K562 (cell line): ENCODE results near the gene EIF4E. TPM values are rescaled to one million over a fixed set of nuclear protein-coding genes. Genes with fewer than 3 reads are reported as not detected.
A peak's percentile ranks its signal among the peaks of the same experiment; 100 is the strongest.

Experiments used
- ARID4B ChIP-seq: sonication (generic); formaldehyde crosslinking; IDR thresholded peaks from 2 replicates; pipeline ENCODE4 v1.8.0; 2022; ENCODE audit warnings: mild to moderate bottlenecking, missing genetic modification reagents
- BACH1 ChIP-seq: fragments of 200-800 bp; sonication (Bioruptor generic); IDR thresholded peaks from 2 replicates; pipeline ENCODE4 v1.6.1; 2016; ENCODE audit warnings: missing genetic modification characterization, missing compliant biosample characterization
- CBFB ChIP-seq: sonication (generic); formaldehyde crosslinking; IDR thresholded peaks from 2 replicates; pipeline ENCODE4 v1.4.0; 2020; ENCODE audit warnings: mild to moderate bottlenecking, missing genetic modification reagents
- CREM ChIP-seq: IDR thresholded peaks from 2 replicates; pipeline ENCODE4 v1.6.1; 2014; ENCODE audit warnings: antibody characterized with exemption, low read depth
- DPF2 ChIP-seq: fragments of 450-650 bp; IDR thresholded peaks from 2 replicates; pipeline ENCODE4 v1.6.1; 2016
- E4F1 ChIP-seq: fragments of 250-450 bp; sonication (Bioruptor Pico); IDR thresholded peaks from 2 replicates; pipeline ENCODE4 v1.5.0; 2021; ENCODE audit warnings: mild to moderate bottlenecking, borderline replicate concordance
- ELF2 ChIP-seq: fragments of 250-450 bp; sonication (Bioruptor Pico); IDR thresholded peaks from 2 replicates; pipeline ENCODE4 v1.5.0; 2021; ENCODE audit warnings: mild to moderate bottlenecking
- ETV6 ChIP-seq, 3 experiments: fragments of 150-350 bp in 1 of 3; sonication (generic) in 1 of 3; formaldehyde crosslinking in 1 of 3; IDR thresholded peaks; 2 replicates each; pipeline versions ENCODE4 v1.6.1 to v1.8.0; 2014 to 2022; ENCODE audit warnings: borderline replicate concordance in 2 of 3, low read depth in 2 of 3, antibody characterized with exemption in 1 of 3, low read length in 1 of 3, mild to moderate bottlenecking in 1 of 3, missing genetic modification reagents in 1 of 3
- FOXJ3 ChIP-seq: sonication (generic); formaldehyde crosslinking; IDR thresholded peaks from 2 replicates; pipeline ENCODE4 v1.4.0; 2020; ENCODE audit warnings: mild to moderate bottlenecking, missing genetic modification reagents
- JUND ChIP-seq, 2 experiments: IDR thresholded peaks; 2 replicates in 1 of 2; 3 replicates in 1 of 2; pipeline ENCODE4 v1.6.1; 2011; ENCODE audit warnings: borderline replicate concordance in 2 of 2, low read depth in 2 of 2, low read length in 2 of 2, improper control_type of control experiment in 1 of 2, missing biosample characterization in 1 of 2, missing genetic modification characterization in 1 of 2, missing genetic modification reagents in 1 of 2
- MAFF ChIP-seq: IDR thresholded peaks from 2 replicates; pipeline ENCODE4 v1.6.1; 2012; ENCODE audit warnings: low read length, improper control_type of control experiment
- MAZ ChIP-seq, 2 experiments: fragments of 450-650 bp in 1 of 2; sonication (generic) in 1 of 2; formaldehyde crosslinking; IDR thresholded peaks in 1 of 2; conservative IDR thresholded peaks in 1 of 2; 2 replicates each; pipeline versions ENCODE4 v1.4.0 to v1.5.0; 2020; ENCODE audit warnings: mild to moderate bottlenecking in 1 of 2, missing genetic modification reagents in 1 of 2
- MTA1 ChIP-seq: fragments of 450-650 bp; IDR thresholded peaks from 2 replicates; pipeline ENCODE4 v1.6.1; 2017; ENCODE audit warnings: borderline replicate concordance
- MYNN ChIP-seq, 2 experiments: sonication (generic); formaldehyde crosslinking in 1 of 2; IDR thresholded peaks; 2 replicates each; pipeline versions ENCODE4 v1.5.0 to v1.6.1; 2016 to 2020; ENCODE audit warnings: antibody characterized with exemption in 1 of 2, missing genetic modification reagents in 1 of 2
- PRPF4 ChIP-seq: fragments of 200-400 bp; formaldehyde crosslinking; IDR thresholded peaks from one replicate; pipeline ENCODE4 v1.6.1; 2017; ENCODE audit warnings: low read length, low read depth, mild to moderate bottlenecking; ENCODE audit not compliant: insufficient read depth, poor library complexity, severe bottlenecking
- RFX5 ChIP-seq: IDR thresholded peaks from 2 replicates; pipeline ENCODE4 v1.6.1; 2011; ENCODE audit warnings: low read depth, mild to moderate bottlenecking, improper control_type of control experiment, low read length
- RNF2 ChIP-seq: sonication (generic); IDR thresholded peaks from 2 replicates; pipeline ENCODE4 v1.6.1; 2016
- SMAD1 ChIP-seq: fragments of 150-350 bp; IDR thresholded peaks from 2 replicates; pipeline ENCODE4 v1.6.1; 2014; ENCODE audit warnings: low read length, low read depth; ENCODE audit not compliant: partially characterized antibody
- SMARCA5 ChIP-seq: fragments of 450-650 bp; IDR thresholded peaks from 2 replicates; pipeline ENCODE4 v1.6.1; 2016
- SMARCE1 ChIP-seq: fragments of 450-650 bp; IDR thresholded peaks from 2 replicates; pipeline ENCODE4 v1.7.1; 2016; ENCODE audit warnings: mild to moderate bottlenecking
- SREBF1 ChIP-seq: fragments of 150-350 bp; IDR thresholded peaks from 2 replicates; pipeline ENCODE4 v1.6.1; 2014; ENCODE audit warnings: antibody characterized with exemption, low read depth, low read length, borderline replicate concordance
- ZC3H4 ChIP-seq: sonication (generic); formaldehyde crosslinking; IDR thresholded peaks from 2 replicates; pipeline ENCODE4 v1.9.0; 2021; ENCODE audit warnings: missing genetic modification reagents, borderline replicate concordance
- polyA plus RNA-seq, 8 experiments: library from polyadenylated mRNA; depleted of rRNA in 4 of 8; stranded (reverse) in 5 of 8; unstranded in 3 of 8; fragments of >200 nt; fragmentation: Nextera tagmentation in 2 of 8; fragmentation: Illumina TruSeq in 1 of 8; extraction: Ambion mirVana in 2 of 8; extraction: Trizol in 1 of 8; gene quantifications; 2 replicates each; pipeline versions ENCODE4 v1.2.1 to v1.2.3, GENCODE V29; 2011 to 2014; ENCODE audit warnings: inconsistent platforms in 1 of 8, missing spikeins in 1 of 8
- total RNA-seq, 7 experiments: library from RNA; depleted of rRNA in 6 of 7; stranded (reverse); fragments of >200 nt in 6 of 7; fragmentation: Illumina TruSeq in 2 of 7; extraction: Trizol in 2 of 7; gene quantifications; 2 replicates each; pipeline versions ENCODE4 v1.2.1 to v1.2.3, GENCODE V29; 2011 to 2021; ENCODE audit warnings: low replicate concordance in 1 of 7

EIF4E gene
- total and polyA plus RNA-seq, 9 of the 15 experiments (the other 6 are each of a cell fraction or from before 2014, with no cell fraction given) = 164 to 489 (median 179) TPM

- TF ChIP-seq RFX5 = peak; percentile 89
- TF ChIP-seq ZC3H4 = no peak
- TF ChIP-seq DPF2 = peak; percentile 25; the same call in 1 of the 2 replicates
- TF ChIP-seq FOXJ3 (CRISPR knock-in tag) = no peak
- TF ChIP-seq ETV6 (IDR thresholded peaks at IDR 0.05; ENCODE audit: borderline replicate concordance in 1 of 2, low read depth in 2 of 2, low read length in 1 of 2) = no peak
- TF ChIP-seq ETV6 (CRISPR knock-in tag; IDR thresholded peaks at IDR 0.05; ENCODE audit: borderline replicate concordance) = no peak
- TF ChIP-seq MAFF = no peak
- no peak for TF ChIP-seq CBFB (CRISPR knock-in tag)
- no peak for TF ChIP-seq MAZ (CRISPR knock-in tag; conservative IDR thresholded peaks at IDR 0.05 in 1 of 2, IDR thresholded peaks at IDR 0.05 in 1 of 2)
- TF ChIP-seq MYNN (IDR thresholded peaks at IDR 0.05) = no peak
- TF ChIP-seq MYNN (CRISPR knock-in tag; IDR thresholded peaks at IDR 0.05) = no peak
- TF ChIP-seq MTA1 = no peak
- no peak for TF ChIP-seq SMAD1
- 0 out of 2 replicates have a peak, but pooled peaks have one; percentile 27 for TF ChIP-seq JUND (IDR thresholded peaks at IDR 0.05; ENCODE audit: borderline replicate concordance, low read depth, low read length)
- no peak for TF ChIP-seq JUND (tag; IDR thresholded peaks at IDR 0.05; ENCODE audit: borderline replicate concordance, low read depth, low read length)
- TF ChIP-seq SMARCE1 = no peak
- TF ChIP-seq RNF2 = no peak
- TF ChIP-seq E4F1 (CRISPR knock-in tag) = no peak
- TF ChIP-seq ELF2 = no peak
- no peak for TF ChIP-seq SREBF1
- no peak for TF ChIP-seq SMARCA5
- no peak for TF ChIP-seq BACH1 (tag)
- TF ChIP-seq ARID4B (CRISPR knock-in tag) = no peak
- no peak for TF ChIP-seq PRPF4
- no peak for TF ChIP-seq CREM
Observed at GRCh38 chr4:98951710-98952109, 22.8 kb upstream of the EIF4E start (continued).
